ENCODE results near the gene USP32. TPM values are rescaled to one million over a fixed set of nuclear protein-coding genes. Genes with fewer than 3 reads are reported as not detected.
A peak's percentile ranks its signal among the peaks of the same experiment; 100 is the strongest.
"Not testable (repeated sequence)": the region's sequence is repeated elsewhere in the genome, so short reads cannot be mapped to it uniquely, and the experiment has no call there.

Gene USP32
- polyA plus RNA-seq, 3 donors, result 10.1 to 26.6 (median 16.6) TPM

- Histone ChIP-seq H2AFZ (ENCODE audit: insufficient read depth, low read depth, low read length, poor library complexity, severe bottlenecking) (no peak overlapping the region), H3K9ac (ENCODE audit: insufficient read depth, low read length, poor library complexity, severe bottlenecking) (no peak overlapping the region), H3K4me3 (replicated peaks in 1 of 3; ENCODE audit: low read depth in 2 of 3, low read length in 3 of 3) (no peak overlapping the region), H3K36me3 (replicated peaks in 1 of 2; ENCODE audit: control insufficient read depth in 1 of 2, insufficient read depth in 2 of 2, low read length in 2 of 2) (peaks cover 9 to 69% of the 10 kb centered on the region in 2 donors), H3K9me3 (replicated peaks in 1 of 2; ENCODE audit: control insufficient read depth in 1 of 2, insufficient read depth in 1 of 2, low read length in 2 of 2) (no peaks in the 10 kb centered on the region), H3K27ac (ENCODE audit: low read depth in 1 of 2, low read length in 2 of 2) (no peak overlapping the region), H3K4me2 (replicated peaks; ENCODE audit: extremely low read depth, low read length, poor library complexity, severe bottlenecking) (no peak overlapping the region), H3K4me1 (ENCODE audit: control insufficient read depth in 1 of 2, insufficient read depth in 2 of 2, low read length in 2 of 2) (no peaks in the 10 kb centered on the region), H3K27me3 (ENCODE audit: control insufficient read depth in 2 of 2, insufficient read depth in 2 of 2, low read length in 2 of 2) (no peaks in the 10 kb centered on the region), H3K79me2 (ENCODE audit: insufficient read depth, low read length) (peaks cover 88% of the 10 kb centered on the region), H4K20me1 (ENCODE audit: insufficient read depth, low read length) (peaks cover 95% of the 10 kb centered on the region)
- no peak for TF ChIP-seq CTCF (IDR thresholded peaks at IDR 0.05)
- WGBS (ENCODE audit: insufficient coverage), result no CpG with 5 or more reads among the region's 2 CpGs
- H3K27ac Mint-ChIP-seq, result peak overlapping the region in 2 of 7 donors; percentile 12 to 32
- H3K4me1 Mint-ChIP-seq, result peaks cover 2% of the 10 kb centered on the region
- no peaks in the 10 kb centered on the region for H3K27me3 Mint-ChIP-seq (ENCODE audit: low read depth in 3 of 3)
- no peaks in the 10 kb centered on the region for H3K9me3 Mint-ChIP-seq
- DNase-seq, result no peak
- peaks cover 19 to 68% of the 10 kb centered on the region in 2 donors for H3K36me3 Mint-ChIP-seq
- intact Hi-C loops (cut with micrococcal nuclease), result no loop called here
- H3K4me3 Mint-ChIP-seq, result no peak overlapping the region
Measured at GRCh38 chr17:60335289-60335688, 56.6 kb downstream of the USP32 start.

GRCh38 chr17:60333628-60334031, 58.3 kb downstream of the USP32 start:
- DNase-seq, result no peak
- H4K20me1 ChIP-seq (ENCODE audit: insufficient read depth, low read length), result peaks cover 92% of the 10 kb centered on the region
- Mint-ChIP-seq H3K27ac (peak overlapping the region in 4 of 7 donors; percentile 23 to 58 (median 48)), H3K27me3 (ENCODE audit: low read depth in 3 of 3) (no peaks in the 10 kb centered on the region), H3K9me3 (no peaks in the 10 kb centered on the region), H3K36me3 (peaks cover 23 to 64% of the 10 kb centered on the region in 2 donors), H3K4me3 (no peak overlapping the region), H3K4me1 (peaks cover 2% of the 10 kb centered on the region)
- no peaks in the 10 kb centered on the region for H3K4me1 ChIP-seq (ENCODE audit: control insufficient read depth in 1 of 2, insufficient read depth in 2 of 2, low read length in 2 of 2)
- H3K4me3 ChIP-seq (replicated peaks in 1 of 3; ENCODE audit: low read depth in 2 of 3, low read length in 3 of 3), result no peak overlapping the region
- no peak overlapping the region for H2AFZ ChIP-seq (ENCODE audit: insufficient read depth, low read depth, low read length, poor library complexity, severe bottlenecking)
- H3K9me3 ChIP-seq (replicated peaks in 1 of 2; ENCODE audit: control insufficient read depth in 1 of 2, insufficient read depth in 1 of 2, low read length in 2 of 2), result peaks cover 0 to 2% of the 10 kb centered on the region in 2 donors
- no CpG with 5 or more reads among the region's 2 CpGs for WGBS (ENCODE audit: insufficient coverage)
- no peak overlapping the region for H3K9ac ChIP-seq (ENCODE audit: insufficient read depth, low read length, poor library complexity, severe bottlenecking)
- no peak for TF ChIP-seq CTCF (IDR thresholded peaks at IDR 0.05)
- peak overlapping the region in 1 of 2 donors; percentile 6 for H3K27ac ChIP-seq (ENCODE audit: low read depth in 1 of 2, low read length in 2 of 2)
- H3K79me2 ChIP-seq (ENCODE audit: insufficient read depth, low read length), result peaks cover 90% of the 10 kb centered on the region
- no peak overlapping the region for H3K4me2 ChIP-seq (replicated peaks; ENCODE audit: extremely low read depth, low read length, poor library complexity, severe bottlenecking)
- intact Hi-C loops (cut with micrococcal nuclease), result no loop called here
- H3K36me3 ChIP-seq (replicated peaks in 1 of 2; ENCODE audit: control insufficient read depth in 1 of 2, insufficient read depth in 2 of 2, low read length in 2 of 2), result peaks cover 9 to 60% of the 10 kb centered on the region in 2 donors
- H3K27me3 ChIP-seq (ENCODE audit: control insufficient read depth in 2 of 2, insufficient read depth in 2 of 2, low read length in 2 of 2), result no peaks in the 10 kb centered on the region

- H3K4me1 Mint-ChIP-seq; H2AFZ ChIP-seq (ENCODE audit: insufficient read depth, low read depth, low read length, poor library complexity, severe bottlenecking); H3K9me3 ChIP-seq (replicated peaks in 1 of 2; ENCODE audit: control insufficient read depth in 1 of 2, insufficient read depth in 1 of 2, low read length in 2 of 2); H3K4me2 ChIP-seq (replicated peaks; ENCODE audit: extremely low read depth, low read length, poor library complexity, severe bottlenecking); H3K4me3 ChIP-seq (replicated peaks in 1 of 3; ENCODE audit: low read depth in 2 of 3, low read length in 3 of 3); H3K9ac ChIP-seq (ENCODE audit: insufficient read depth, low read length, poor library complexity, severe bottlenecking); H3K4me1 ChIP-seq (ENCODE audit: control insufficient read depth in 1 of 2, insufficient read depth in 2 of 2, low read length in 2 of 2); H3K9me3 Mint-ChIP-seq; intact Hi-C loops (cut with micrococcal nuclease); H3K27me3 ChIP-seq (ENCODE audit: control insufficient read depth in 2 of 2, insufficient read depth in 2 of 2, low read length in 2 of 2); H3K4me3 Mint-ChIP-seq; H3K27me3 Mint-ChIP-seq (ENCODE audit: low read depth in 3 of 3); DNase-seq: not testable (repeated sequence)
- H3K27ac Mint-ChIP-seq, result peak overlapping the region in 4 of 7 donors; percentile 23 to 58 (median 38)
- H3K36me3 ChIP-seq (replicated peaks in 1 of 2; ENCODE audit: control insufficient read depth in 1 of 2, insufficient read depth in 2 of 2, low read length in 2 of 2), result peaks cover 5 to 60% of the 10 kb centered on the region in 2 donors
- peaks cover 22 to 64% of the 10 kb centered on the region in 2 donors for H3K36me3 Mint-ChIP-seq
- peak overlapping the region in 1 of 2 donors; percentile 6 for H3K27ac ChIP-seq (ENCODE audit: low read depth in 1 of 2, low read length in 2 of 2)
- no CpG with 5 or more reads among the region's 2 CpGs for WGBS (ENCODE audit: insufficient coverage)
- H4K20me1 ChIP-seq (ENCODE audit: insufficient read depth, low read length), result peaks cover 92% of the 10 kb centered on the region
- H3K79me2 ChIP-seq (ENCODE audit: insufficient read depth, low read length), result peaks cover 90% of the 10 kb centered on the region
Measured at GRCh38 chr17:60333072-60333471, 58.9 kb downstream of the USP32 start.

Measured in CD14-positive monocyte (primary cell).